K562 (cell line): ENCODE data around the gene C6orf163. TPM values are rescaled to one million over a fixed set of nuclear protein-coding genes. Genes with fewer than 3 reads are reported as not detected.

Source experiments
- ATAC-seq: fragments of 200-7000 bp; cut with Tn5 transposase; 3 replicates; pipeline ENCODE4 v1.9.1; 2020; ENCODE audit warnings: moderate library complexity
- BruUV-seq: library from RNA; stranded (reverse); fragments of 400-500 nt; replicated peaks from 2 replicates; lab custom pipeline; 2021; lab: Mats Ljungman, UMichigan
- CTCF ChIA-PET: fragments of 300-600 bp; formaldehyde crosslinking; extraction: SDS; loops from one replicate; lab custom pipeline; 2021; ENCODE audit warnings: low intra/inter-chr PET ratio; lab: Yijun Ruan, JAX
- POLR2A ChIA-PET: fragments of 300-600, 350-650 bp; sonication (Branson Sonifier 250); formaldehyde crosslinking; extraction: SDS; loops from one replicate; lab custom pipeline; 2021; ENCODE audit warnings: antibody characterized with exemption, inconsistent platforms; lab: Yijun Ruan, JAX
- DNase-seq, 4 experiments: peaks; one replicate each; pipeline versions ENCODE4 v3.0.0 to v3.0.0-alpha.2; 2011 to 2018; ENCODE audit warnings: low spot score in 3 of 4, mixed read lengths in 3 of 4; ENCODE audit errors: extremely low read depth in 1 of 4
- FAIRE-seq: peaks from 2 replicates; lab custom pipeline; 2011; peaks lifted over from hg19 to GRCh38; lab: Jason Lieb, UNC
- H2AFZ ChIP-seq: 2 replicates; pipeline ENCODE4 v1.6.0; 2011; ENCODE audit warnings: low read depth, low read length, control low read depth, inconsistent platforms
- H3K27ac ChIP-seq: fragments of 200-600 bp; 3 replicates; pipeline ENCODE4 v1.8.0; 2011; ENCODE audit warnings: low read depth, mild to moderate bottlenecking, control low read depth, inconsistent platforms, low read length, moderate library complexity, mixed read lengths; ENCODE audit errors: extremely low read depth
- H3K27me3 ChIP-seq, 2 experiments: fragments of 300-600 bp in 1 of 2; 2 replicates in 1 of 2; 3 replicates in 1 of 2; pipeline versions ENCODE4 v1.6.0 to v1.8.0; 2011; ENCODE audit warnings: inconsistent platforms in 2 of 2, low read length in 2 of 2, mild to moderate bottlenecking in 1 of 2, mixed read lengths in 1 of 2, moderate library complexity in 1 of 2; ENCODE audit not compliant: control insufficient read depth in 2 of 2, insufficient read depth in 2 of 2
- H3K36me3 ChIP-seq: fragments of 300-600 bp; 3 replicates; pipeline ENCODE4 v1.8.0; 2011; ENCODE audit warnings: mild to moderate bottlenecking, low read length, inconsistent platforms; ENCODE audit not compliant: control insufficient read depth, insufficient read depth
- H3K4me1 ChIP-seq, 2 experiments: fragments of 200-600 bp in 1 of 2; replicated peaks in 1 of 2; 2 replicates in 1 of 2; 3 replicates in 1 of 2; pipeline versions ENCODE4 v1.5.1 to v1.8.0; 2011; ENCODE audit warnings: inconsistent platforms in 2 of 2, low read length in 2 of 2, mild to moderate bottlenecking in 1 of 2, mixed read lengths in 1 of 2, moderate library complexity in 1 of 2; ENCODE audit not compliant: control insufficient read depth in 2 of 2, insufficient read depth in 2 of 2
- H3K4me2 ChIP-seq: 2 replicates; pipeline ENCODE4 v1.6.1; 2011; ENCODE audit warnings: low read length, control low read depth, inconsistent platforms, mixed read lengths; ENCODE audit not compliant: insufficient read depth
- H3K4me3 ChIP-seq: fragments of 200-600 bp; sonication (generic), shearing (Covaris generic); 2 replicates; pipeline ENCODE4 v1.5.1; 2016; ENCODE audit warnings: control low read depth, inconsistent platforms
- H3K79me2 ChIP-seq: fragments of 200-600 bp; 3 replicates; pipeline ENCODE4 v1.8.0; 2011; ENCODE audit warnings: low read length, inconsistent platforms; ENCODE audit not compliant: control insufficient read depth, insufficient read depth
- H3K9ac ChIP-seq, 2 experiments: 2 replicates each; pipeline versions ENCODE4 v1.6.0 to v1.6.1; 2011; ENCODE audit warnings: low read depth in 2 of 2, low read length in 2 of 2, control low read depth in 1 of 2, inconsistent platforms in 1 of 2, mild to moderate bottlenecking in 1 of 2, mixed read lengths in 1 of 2; ENCODE audit not compliant: insufficient read depth in 1 of 2
- H3K9me1 ChIP-seq: one replicate; pipeline ENCODE4 v1.6.0; 2011; ENCODE audit warnings: inconsistent platforms, mild to moderate bottlenecking, low read length, moderate library complexity; ENCODE audit not compliant: control insufficient read depth, insufficient read depth
- H3K9me3 ChIP-seq: replicated peaks from 2 replicates; pipeline ENCODE4 v1.5.1; 2011; ENCODE audit warnings: low read depth, low read length, inconsistent platforms; ENCODE audit not compliant: control insufficient read depth, insufficient read depth
- H4K20me1 ChIP-seq: replicated peaks from 2 replicates; pipeline ENCODE4 v1.6.1; 2011; ENCODE audit warnings: low read length, inconsistent platforms, mixed read lengths; ENCODE audit not compliant: control insufficient read depth, insufficient read depth
- ATF3 ChIP-seq, 2 experiments: fragments of 450-650 bp in 1 of 2; sonication (generic) in 1 of 2; formaldehyde crosslinking in 1 of 2; IDR thresholded peaks in 1 of 2; conservative IDR thresholded peaks in 1 of 2; 2 replicates each; pipeline versions ENCODE4 v1.6.1 to v1.8.1; 2016 to 2023; ENCODE audit warnings: mild to moderate bottlenecking in 2 of 2, moderate library complexity in 2 of 2, inconsistent platforms in 1 of 2, missing genetic modification reagents in 1 of 2
- CEBPG ChIP-seq, 3 experiments: fragments of 200-800 bp in 1 of 3; sonication (Bioruptor generic) in 1 of 3; sonication (generic) in 1 of 3; formaldehyde crosslinking in 1 of 3; IDR thresholded peaks in 2 of 3; conservative IDR thresholded peaks in 1 of 3; 2 replicates each; pipeline versions ENCODE4 v1.6.1 to v1.8.0; 2016 to 2022; ENCODE audit warnings: missing compliant biosample characterization in 2 of 3, missing genetic modification characterization in 2 of 3, mild to moderate bottlenecking in 1 of 3, missing genetic modification reagents in 1 of 3
- NFIX ChIP-seq: fragments of 250-450 bp; sonication (Bioruptor Pico); IDR thresholded peaks from 2 replicates; pipeline ENCODE4 v1.4.0; 2020; ENCODE audit warnings: low read depth, mild to moderate bottlenecking, moderate library complexity
- PURB ChIP-seq: sonication (generic); formaldehyde crosslinking; IDR thresholded peaks from 2 replicates; pipeline ENCODE4 v1.9.0; 2021; ENCODE audit warnings: low read depth, mild to moderate bottlenecking, missing genetic modification reagents
- WGBS: fragments of 100-300 bp; shearing (Covaris generic); methylation state at CpG from one replicate; pipeline ENCODE4 v1.1.6; 2016; ENCODE audit warnings: low coverage, mixed read lengths; ENCODE audit not compliant: insufficient coverage; ENCODE audit errors: missing lambda C conversion rate; 5-methylcytosine and 5-hydroxymethylcytosine counted together
- in situ Hi-C: fragments of 300-500 bp; cut with MboI; formaldehyde crosslinking; loops from 4 replicates; pipeline ENCODE4 v1.15.0; 2018; ENCODE audit warnings: inconsistent platforms, mixed read lengths
- intact Hi-C: fragments of 100-400 bp; cut with micrococcal nuclease; formaldehyde crosslinking; loops from 2 replicates; pipeline ENCODE4 v1.14.2; 2022
- polyA plus RNA-seq, 8 experiments: library from polyadenylated mRNA; depleted of rRNA in 4 of 8; stranded (reverse) in 5 of 8; unstranded in 3 of 8; fragments of >200 nt; fragmentation: Nextera tagmentation in 2 of 8; fragmentation: Illumina TruSeq in 1 of 8; extraction: Ambion mirVana in 2 of 8; extraction: Trizol in 1 of 8; gene quantifications; 2 replicates each; pipeline versions ENCODE4 v1.2.1 to v1.2.3, GENCODE V29; 2011 to 2014; ENCODE audit warnings: inconsistent platforms in 1 of 8, missing spikeins in 1 of 8
- total RNA-seq, 7 experiments: library from RNA; depleted of rRNA in 6 of 7; stranded (reverse); fragments of >200 nt in 6 of 7; fragmentation: Illumina TruSeq in 2 of 7; extraction: Trizol in 2 of 7; gene quantifications; 2 replicates each; pipeline versions ENCODE4 v1.2.1 to v1.2.3, GENCODE V29; 2011 to 2021; ENCODE audit warnings: low replicate concordance in 1 of 7

Gene C6orf163
- total and polyA plus RNA-seq, 9 of the 15 experiments (the other 6 are each of a cell fraction or from before 2014, with no cell fraction given): 0.67 to 4.7 (median 1.5) TPM

GRCh38 chr6:87384038-87384437 lies 39.4 kb downstream of the C6orf163 start:
- peaks cover 0 to 7% of the 10 kb centered on the region in 2 experiments; a peak in 2 of 5 replicates for H3K4me1 ChIP-seq
- in situ Hi-C loops: no loop called here
- no peaks in the 10 kb centered on the region for H3K27me3 ChIP-seq
- intact Hi-C loops: no loop called here
- BruUV-seq: no TSS peak
- no peak for TF ChIP-seq NFIX
- peak; percentile 41 for TF ChIP-seq ATF3 (IDR thresholded peaks at IDR 0.05)
- TF ChIP-seq ATF3 (CRISPR knock-in tag; conservative IDR thresholded peaks at IDR 0.05): no peak
- no peak for TF ChIP-seq PURB (CRISPR knock-in tag)
- TF ChIP-seq CEBPG (CRISPR knock-in tag; IDR thresholded peaks at IDR 0.05): no peak
- TF ChIP-seq CEBPG (tag; conservative IDR thresholded peaks at IDR 0.05 in 1 of 2, IDR thresholded peaks at IDR 0.05 in 1 of 2): peak in 1 of 2 experiments; percentile 8; a peak in 1 of 4 replicates
- TF ChIP-seq, all 486 proteins: peak for 2
- H3K4me2 ChIP-seq: no peak overlapping the region
- H3K9ac ChIP-seq: no peak overlapping the region
- no peak overlapping the region for H3K27ac ChIP-seq
- H3K9me3 ChIP-seq: no peaks in the 10 kb centered on the region
- FAIRE-seq (no peak), DNase-seq (no peak), ATAC-seq (no peak; the same call in 1 of the 3 replicates)
- H3K9me1 ChIP-seq: no peaks in the 10 kb centered on the region
- no peaks in the 10 kb centered on the region for H4K20me1 ChIP-seq
- POLR2A ChIA-PET: interaction anchor here (1.0 to 1.7 kb wide), 3 partner anchors 13 to 20 kb away, joined by 4 to 5 read pairs (median 4); no protein-coding TSS in a partner anchor
- WGBS: 9% methylated on average over 1 of the region's 1 CpG
- H3K79me2 ChIP-seq: no peaks in the 10 kb centered on the region
- no peak overlapping the region for H2AFZ ChIP-seq
- CTCF ChIA-PET: interaction anchor here (0.9 kb wide), 1 partner anchor 318 kb away, joined by 3 read pairs; no protein-coding TSS in a partner anchor
- no peaks in the 10 kb centered on the region for H3K36me3 ChIP-seq
- H3K4me3 ChIP-seq: no peak overlapping the region
